NCI-H2029 (cell line): ENCODE measurements around the gene TCERG1L.
"Not testable (repeated sequence)": the region's sequence is repeated elsewhere in the genome, so short reads cannot be mapped to it uniquely, and the experiment has no call there.

ENCODE experiments used
- DNase-seq: peaks from one replicate; lab custom pipeline; 2025; lab: John Stamatoyannopoulos, UW

The TCERG1L gene

GRCh38 chr10:131100418-131101410 is 210.8 kb downstream of the TCERG1L start:
- not testable (repeated sequence) for DNase-seq

- DNase-seq: peak; percentile 45
Measured at GRCh38 chr10:131099028-131099726, 212.3 kb downstream of the TCERG1L start.

GRCh38 chr10:131098416-131098952 is 213.0 kb downstream of the TCERG1L start:
- no peak for DNase-seq

- DNase-seq: no peak
Measured at GRCh38 chr10:131096031-131096430, 215.5 kb downstream of the TCERG1L start.

- DNase-seq: no peak
Measured at GRCh38 chr10:131095313-131095580, 216.3 kb downstream of the TCERG1L start.

GRCh38 chr10:131094527-131095312 is 216.8 kb downstream of the TCERG1L start:
- DNase-seq: no peak

GRCh38 chr10:131093795-131094366 is 217.6 kb downstream of the TCERG1L start:
- no peak for DNase-seq

GRCh38 chr10:131093346-131093745 is 218.2 kb downstream of the TCERG1L start:
- DNase-seq: no peak

- no peak for DNase-seq
Measured at GRCh38 chr10:131092876-131093275, 218.6 kb downstream of the TCERG1L start.

GRCh38 chr10:131092386-131092785 is 219.1 kb downstream of the TCERG1L start:
- DNase-seq: no peak

GRCh38 chr10:131091682-131092081 is 219.8 kb downstream of the TCERG1L start:
- no peak for DNase-seq

GRCh38 chr10:131090761-131091661 is 220.5 kb downstream of the TCERG1L start:
- peak; percentile 65 for DNase-seq

- DNase-seq: no peak
Measured at GRCh38 chr10:131089861-131090260, 221.7 kb downstream of the TCERG1L start.

- DNase-seq: no peak
Measured at GRCh38 chr10:131089150-131089549, 222.4 kb downstream of the TCERG1L start.

GRCh38 chr10:131088619-131089018 is 222.9 kb downstream of the TCERG1L start:
- DNase-seq: no peak

- DNase-seq: no peak
Measured at GRCh38 chr10:131087464-131088215, 223.9 kb downstream of the TCERG1L start.

- DNase-seq: no peak
Measured at GRCh38 chr10:131086511-131086910, 225.0 kb downstream of the TCERG1L start.

GRCh38 chr10:131086094-131086493 is 225.4 kb downstream of the TCERG1L start:
- DNase-seq: no peak

GRCh38 chr10:131085091-131085860 is 226.2 kb downstream of the TCERG1L start:
- DNase-seq: no peak
